ENCODE data around the gene NPTN. TPM values are rescaled to one million over a fixed set of nuclear protein-coding genes. Genes with fewer than 3 reads are reported as not detected.

The NPTN gene
- total RNA-seq, 1 donor from 2014 or later, result 227 TPM

GRCh38 chr15:73573572-73573971 lies 59.6 kb downstream of the NPTN start:
- TF ChIP-seq CTCF (IDR thresholded peaks at IDR 0.05; ENCODE audit: borderline replicate concordance), result no peak
- no peak for DNase-seq
- Histone ChIP-seq H3K9me3 (replicated peaks) (no peaks in the 10 kb centered on the region), H3K4me1 (peaks cover 49% of the 10 kb centered on the region), H3K27ac (replicated peaks) (peak overlapping the region; percentile 9), H3K27me3 (ENCODE audit: low read depth) (no peaks in the 10 kb centered on the region), H3K36me3 (peaks cover 73% of the 10 kb centered on the region), H3K4me3 (no peak overlapping the region)
- intact Hi-C loops (cut with micrococcal nuclease), result loop anchor here (10.0 kb wide), 1 partner anchor 121 kb away; no protein-coding TSS in a partner anchor

- no peaks in the 10 kb centered on the region for H3K9me3 ChIP-seq (replicated peaks)
- peaks cover 49% of the 10 kb centered on the region for H3K4me1 ChIP-seq
- no peak overlapping the region for H3K4me3 ChIP-seq
- peaks cover 73% of the 10 kb centered on the region for H3K36me3 ChIP-seq
- no peaks in the 10 kb centered on the region for H3K27me3 ChIP-seq (ENCODE audit: low read depth)
- no peak for DNase-seq
- intact Hi-C loops (cut with micrococcal nuclease), result loop anchor here (10.0 kb wide), 1 partner anchor 122 kb away; no protein-coding TSS in a partner anchor
- TF ChIP-seq CTCF (IDR thresholded peaks at IDR 0.05; ENCODE audit: borderline replicate concordance), result no peak
- peak overlapping the region; percentile 9 for H3K27ac ChIP-seq (replicated peaks)
These were observed 60.2 kb downstream of the NPTN start for GRCh38 chr15:73573037-73573436.

- Histone ChIP-seq H3K4me1 (peaks cover 49% of the 10 kb centered on the region), H3K27me3 (ENCODE audit: low read depth) (no peaks in the 10 kb centered on the region), H3K4me3 (no peak overlapping the region), H3K36me3 (peaks cover 73% of the 10 kb centered on the region), H3K9me3 (replicated peaks) (no peaks in the 10 kb centered on the region), H3K27ac (replicated peaks) (no peak overlapping the region)
- intact Hi-C loops (cut with micrococcal nuclease), result loop anchor here (10.0 kb wide), 1 partner anchor 123 kb away; no protein-coding TSS in a partner anchor
- no peak for DNase-seq
- no peak for TF ChIP-seq CTCF (IDR thresholded peaks at IDR 0.05; ENCODE audit: borderline replicate concordance)
These were observed 60.9 kb downstream of the NPTN start for GRCh38 chr15:73572296-73572695.

GRCh38 chr15:73571346-73571745 lies 61.8 kb downstream of the NPTN start:
- Histone ChIP-seq H3K27me3 (ENCODE audit: low read depth) (no peaks in the 10 kb centered on the region), H3K27ac (replicated peaks) (no peak overlapping the region), H3K9me3 (replicated peaks) (no peaks in the 10 kb centered on the region), H3K36me3 (peaks cover 74% of the 10 kb centered on the region), H3K4me1 (peaks cover 40% of the 10 kb centered on the region), H3K4me3 (no peak overlapping the region)
- intact Hi-C loops (cut with micrococcal nuclease), result loop anchor here (10.0 kb wide), 1 partner anchor 123 kb away; no protein-coding TSS in a partner anchor
- no peak for TF ChIP-seq CTCF (IDR thresholded peaks at IDR 0.05; ENCODE audit: borderline replicate concordance)
- DNase-seq, result no peak

- no peak overlapping the region for H3K4me3 ChIP-seq
- peaks cover 74% of the 10 kb centered on the region for H3K36me3 ChIP-seq
- H3K4me1 ChIP-seq, result peaks cover 31% of the 10 kb centered on the region
- intact Hi-C loops (cut with micrococcal nuclease), result loop anchor here (10.0 kb wide), 1 partner anchor 124 kb away; no protein-coding TSS in a partner anchor
- H3K9me3 ChIP-seq (replicated peaks), result no peaks in the 10 kb centered on the region
- no peak for DNase-seq
- H3K27me3 ChIP-seq (ENCODE audit: low read depth), result no peaks in the 10 kb centered on the region
- no peak overlapping the region for H3K27ac ChIP-seq (replicated peaks)
- no peak for TF ChIP-seq CTCF (IDR thresholded peaks at IDR 0.05; ENCODE audit: borderline replicate concordance)
These were observed 62.7 kb downstream of the NPTN start for GRCh38 chr15:73570355-73571032.
